Uterus (tissue), 2 donors: Measurements from ENCODE around the gene ZFYVE28.

ENCODE experiments used
- CTCF ChIP-seq, 4 experiments: fragments of 200-600 bp in 2 of 4; fragments of 450-650 bp in 2 of 4; sonication (generic) in 2 of 4; IDR thresholded peaks; one replicate each; pipeline ENCODE4 v1.5.1; 2016 to 2019; ENCODE audit warnings: antibody characterized with exemption in 4 of 4, mild to moderate bottlenecking in 2 of 4, moderate library complexity in 1 of 4
- POLR2A ChIP-seq, 2 donors: fragments of 450-650 bp; IDR thresholded peaks; one replicate each; pipeline ENCODE4 v1.6.1; 2016; ENCODE audit warnings: antibody characterized with exemption in 2 of 2, mild to moderate bottlenecking in 1 of 2, moderate library complexity in 1 of 2

GRCh38 chr4:2332976-2333319 is 85.5 kb downstream of the ZFYVE28 start:
- no peak for TF ChIP-seq CTCF (IDR thresholded peaks at IDR 0.05)
- no peak for TF ChIP-seq POLR2A (IDR thresholded peaks at IDR 0.05)
